GM18907 (cell line): ENCODE measurements around the gene PDE6D.

Source experiments
- ATAC-seq: cut with Tn5 transposase; IDR thresholded peaks from one replicate; pipeline ENCODE4 v1.9.1; 2021; ENCODE audit warnings: mild to moderate bottlenecking, moderate library complexity; ENCODE audit not compliant: unreplicated experiment

Gene PDE6D

DNA sequence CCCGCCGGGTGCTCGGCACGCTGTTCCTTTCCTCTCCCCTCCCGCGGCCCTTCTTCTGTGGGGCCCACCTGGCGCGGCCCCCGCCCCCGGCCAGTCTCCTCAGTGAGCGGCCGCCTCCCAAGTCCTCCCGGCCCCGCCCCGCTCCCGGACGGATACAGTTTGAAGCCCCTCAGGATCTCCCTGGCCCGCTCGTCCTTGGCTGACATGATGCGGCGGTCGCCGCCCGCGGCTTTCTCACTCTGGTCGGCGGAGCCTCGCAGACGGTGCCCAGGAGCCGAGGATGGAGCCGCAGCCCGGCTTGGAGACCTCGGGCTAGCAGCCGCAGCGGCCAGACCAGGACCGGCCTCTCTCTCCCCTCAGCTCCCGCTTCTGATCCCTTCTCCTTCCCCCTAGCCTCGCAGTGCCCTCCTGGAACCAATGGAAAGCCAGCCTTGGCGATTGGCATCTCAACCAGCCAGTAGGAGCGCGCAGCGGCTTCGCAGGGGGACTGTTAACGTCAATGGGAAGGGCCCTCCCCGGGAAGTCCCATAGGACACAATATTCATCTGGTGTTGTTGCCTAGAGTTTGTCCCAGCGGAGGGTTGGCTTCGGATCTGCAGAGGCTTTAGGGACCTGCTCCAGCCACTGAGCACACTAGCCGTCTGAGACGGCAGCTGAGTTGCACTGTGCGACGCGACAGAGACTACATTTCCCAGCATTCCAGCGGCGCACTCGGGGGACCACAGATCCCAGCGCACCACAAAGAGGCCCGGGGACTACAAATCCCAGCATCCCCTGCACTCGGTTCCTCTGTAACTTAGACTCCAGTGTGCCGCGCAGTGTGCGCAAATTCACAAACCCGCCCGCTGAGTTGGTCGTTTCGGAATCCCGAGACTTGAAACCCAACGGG, at the start of gene PDE6D:
Gene PDE6D (minus strand): TSS at position 374 of the 889 bp plus-strand sequence. CDS start 168 bp downstream, at position 206.
- ATAC-seq: peak; percentile 92

DNA sequence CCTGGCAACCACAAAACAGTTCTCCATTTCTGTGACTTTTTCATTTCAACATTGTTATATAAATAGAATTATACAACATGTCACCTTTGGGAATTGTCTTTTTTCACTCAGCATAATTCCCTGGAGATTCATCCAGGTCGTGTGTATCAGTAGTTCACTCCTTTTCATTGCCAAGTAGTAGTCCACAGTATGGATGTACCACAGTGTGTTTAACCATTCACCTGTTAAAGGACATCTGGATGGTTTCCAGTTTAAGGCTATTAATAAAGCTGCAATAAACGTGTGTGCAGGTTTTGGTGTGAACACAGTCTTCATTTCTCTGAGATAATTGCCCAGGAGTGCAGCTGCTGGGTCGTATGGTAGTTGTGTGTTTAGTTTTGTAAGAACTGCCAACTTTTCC, 40.8 kb upstream of the PDE6D start:
- no peak for ATAC-seq

DNA sequence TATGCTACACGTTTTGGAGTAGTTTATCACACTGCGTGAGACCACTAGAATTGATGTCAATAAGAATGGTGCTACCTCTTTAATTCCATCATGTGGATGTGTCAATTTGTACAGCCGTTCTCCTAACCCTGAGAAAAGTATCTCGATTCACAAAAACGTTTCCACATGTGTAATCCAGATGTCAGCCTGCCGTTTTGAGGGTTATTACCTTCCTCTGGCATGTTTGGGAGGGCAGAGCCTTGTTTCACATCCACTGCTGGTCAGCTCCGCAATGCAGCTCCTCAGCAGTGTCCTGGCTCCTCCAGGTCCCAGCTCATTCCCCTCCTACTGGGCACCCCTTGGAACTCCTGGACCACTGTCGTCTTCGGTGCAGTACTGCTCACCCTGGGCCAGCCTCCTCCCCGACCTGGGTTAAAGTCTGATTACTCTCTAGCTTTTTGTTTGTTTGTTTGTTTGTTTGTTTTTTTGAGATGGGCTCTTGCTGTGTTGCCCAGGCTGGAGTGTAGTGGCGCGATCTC, 39.8 kb upstream of the PDE6D start:
- ATAC-seq: no peak

DNA sequence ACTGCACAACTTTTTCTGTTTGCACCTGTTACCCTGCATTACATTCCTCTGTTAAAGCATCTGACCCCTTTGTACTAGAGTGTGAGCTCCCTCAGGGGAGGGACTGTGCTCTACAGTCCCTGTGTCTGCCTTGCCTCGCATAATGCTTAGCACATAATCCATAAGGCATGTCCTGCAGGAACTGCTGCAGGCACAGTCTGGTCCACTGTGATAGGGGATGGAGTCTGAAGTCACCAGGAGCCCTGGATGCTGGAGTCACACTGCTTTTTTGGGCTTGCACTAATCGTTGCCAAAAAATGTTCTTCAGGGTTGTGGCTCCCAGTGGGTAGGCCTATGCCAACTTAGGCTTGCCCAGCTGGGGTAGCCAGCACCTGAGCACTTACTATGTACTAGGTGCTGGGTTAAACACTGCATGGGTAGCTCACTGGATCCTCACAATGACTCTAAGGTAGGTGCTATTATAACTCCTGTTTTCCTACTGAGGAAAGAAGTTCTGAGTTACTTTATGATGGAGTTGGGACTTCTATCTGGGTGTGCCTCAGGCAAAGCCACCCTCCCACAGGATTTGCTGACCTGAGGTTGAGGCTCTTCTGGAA, 38.5 kb upstream of the PDE6D start:
- no peak for ATAC-seq

DNA sequence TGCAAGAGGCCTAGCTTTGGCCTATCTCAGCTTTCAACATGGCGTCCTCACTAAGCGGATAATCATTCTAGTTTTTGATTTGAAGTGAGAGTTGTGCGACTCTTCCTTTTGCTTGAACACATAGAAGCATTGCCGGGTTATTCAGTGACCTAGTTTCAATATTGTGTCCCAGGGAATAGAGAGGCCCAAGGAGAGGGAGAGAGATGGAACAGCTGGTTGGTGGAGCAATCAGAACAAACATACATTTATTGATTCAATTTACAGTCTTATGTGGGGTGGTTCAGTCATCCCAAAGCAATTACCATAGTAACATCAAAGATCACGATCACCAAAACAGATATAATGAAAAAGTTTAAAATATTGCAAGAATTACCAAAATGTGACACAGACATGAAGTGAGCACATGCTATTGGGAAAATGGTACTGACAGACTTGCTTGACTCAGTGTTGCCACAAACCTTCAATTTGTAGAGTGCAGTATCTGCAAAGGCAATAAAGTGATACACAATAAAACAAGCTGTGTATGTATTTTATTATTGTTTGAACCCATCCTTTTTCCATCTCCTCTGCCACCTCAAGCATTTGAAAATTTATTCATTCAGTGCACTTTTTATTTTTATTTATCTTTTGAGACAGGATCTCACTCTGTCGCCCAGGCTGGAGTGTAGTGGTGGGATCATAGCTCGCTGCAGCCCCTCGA, 35.4 kb upstream of the PDE6D start:
- no peak for ATAC-seq

GRCh38 chr2:231810905-231811304, 29.8 kb upstream of the PDE6D start:
- no peak for ATAC-seq

DNA sequence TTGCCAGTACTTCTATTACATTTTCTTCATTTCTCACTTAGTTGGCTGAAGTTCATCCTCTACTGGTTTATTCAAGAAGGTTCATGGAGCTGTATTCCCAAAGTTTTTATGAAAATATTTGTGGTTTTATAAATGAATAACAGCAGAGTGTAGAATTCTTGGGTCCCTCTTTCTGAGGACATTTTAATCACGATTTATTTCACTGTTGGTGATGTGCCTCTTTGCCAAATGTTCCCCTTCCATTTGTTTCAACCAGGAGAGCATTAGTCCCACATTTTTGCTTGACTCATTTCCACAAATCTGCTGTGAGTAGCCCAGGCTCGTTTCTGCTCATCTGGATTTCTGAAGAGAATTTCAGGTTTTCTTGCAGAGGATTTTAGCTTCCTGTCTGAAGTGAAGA, 25.9 kb upstream of the PDE6D start:
- no peak for ATAC-seq

GRCh38 chr2:231803501-231804138, 22.5 kb upstream of the PDE6D start:
- ATAC-seq: no peak

DNA sequence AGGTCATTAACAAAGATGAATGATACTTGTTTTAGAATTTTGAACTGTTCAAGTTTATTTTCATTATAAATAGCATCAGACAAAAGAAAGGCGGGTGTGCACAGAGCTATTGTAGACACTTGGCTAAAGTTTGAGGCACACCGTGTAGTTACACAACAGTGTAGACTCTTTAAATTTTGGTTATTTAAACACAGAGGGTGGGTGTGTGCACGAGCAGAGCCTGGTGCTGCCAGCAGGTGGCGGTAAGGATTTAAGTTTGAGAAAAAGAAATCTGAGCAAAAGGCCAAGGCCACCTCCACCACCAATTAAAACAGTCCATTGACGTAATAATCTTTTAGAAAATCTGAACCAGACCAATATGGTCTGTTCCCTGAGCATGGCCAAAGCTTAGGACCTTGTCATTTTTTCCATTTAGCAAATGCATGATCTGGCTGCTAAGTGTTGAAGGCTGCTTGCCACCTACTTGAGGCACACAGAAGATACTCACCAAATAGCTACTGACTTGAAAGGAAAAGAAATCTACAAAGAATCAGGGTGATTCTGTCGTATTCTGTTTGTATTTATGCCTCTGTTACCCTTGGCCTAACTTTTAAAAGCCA, 19.5 kb upstream of the PDE6D start:
- ATAC-seq: no peak

DNA sequence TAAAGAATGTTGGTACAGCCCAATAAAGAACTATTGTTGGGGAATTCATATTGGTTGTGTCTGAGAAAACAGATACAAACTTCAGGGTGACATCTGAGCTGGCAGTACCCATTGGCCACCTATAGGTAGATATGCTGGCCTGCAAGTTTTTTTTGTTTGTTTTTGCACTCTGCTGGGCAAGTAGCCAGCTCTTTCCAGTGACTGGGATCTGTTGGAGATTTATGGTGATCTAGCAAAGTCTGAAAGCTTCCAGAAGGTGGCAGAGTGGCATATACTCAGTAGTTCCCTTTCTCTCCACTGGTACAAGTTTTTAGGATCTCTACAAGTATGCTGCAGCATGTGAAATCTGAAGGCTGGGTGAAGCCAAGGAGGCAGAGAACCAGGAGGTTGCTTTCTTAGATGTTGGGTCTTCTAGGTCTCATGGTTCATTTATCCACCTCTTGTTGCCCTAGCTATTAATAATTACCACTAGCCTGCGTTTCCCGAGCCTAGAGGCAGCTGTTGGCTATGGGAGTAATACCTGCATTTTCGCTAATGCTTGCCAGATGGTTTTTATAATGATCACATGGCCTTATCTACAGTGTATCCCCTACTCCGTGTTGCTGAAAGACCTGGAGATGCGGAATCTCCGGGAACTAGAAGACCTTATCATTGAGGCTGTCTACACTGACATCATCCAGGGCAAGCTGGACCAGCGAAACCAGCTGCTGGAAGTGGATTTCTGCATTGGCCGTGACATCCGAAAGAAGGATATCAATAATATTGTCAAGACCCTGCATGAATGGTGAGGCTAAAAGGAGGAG, 14.6 kb upstream of the PDE6D start:
- ATAC-seq: no peak

DNA sequence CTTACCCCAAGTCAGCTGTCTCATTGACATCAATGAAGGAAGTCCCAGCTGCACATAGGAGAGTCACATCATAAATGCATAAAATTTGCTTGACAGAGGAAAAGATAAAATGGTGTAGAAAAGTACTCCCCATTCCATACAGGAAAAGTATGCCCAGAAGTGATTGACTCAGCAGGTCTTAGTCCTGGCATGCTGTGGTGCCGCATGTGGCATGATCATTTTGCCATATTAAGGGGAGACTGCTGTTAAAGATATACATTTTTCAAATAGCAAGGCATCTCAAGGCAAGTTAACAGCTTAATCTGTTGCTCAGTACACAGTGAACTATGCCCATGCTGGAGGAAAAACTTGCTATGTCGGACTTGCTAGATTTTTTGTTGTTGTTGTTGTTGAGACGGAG, 13.3 kb upstream of the PDE6D start:
- no peak for ATAC-seq

GRCh38 chr2:231791107-231791506, 10.0 kb upstream of the PDE6D start:
- ATAC-seq: no peak

- no peak for ATAC-seq
Measured at GRCh38 chr2:231786917-231787292, 5.8 kb upstream of the PDE6D start.

- peak; percentile 69 for ATAC-seq
Measured at GRCh38 chr2:231786177-231786916, 5.3 kb upstream of the PDE6D start, which contains the start of gene COPS7B. TSS of gene COPS7B (plus strand) at chr2:231786445. CDS start at chr2:231788571, 2,126 bp downstream.

GRCh38 chr2:231785822-231786176, 4.7 kb upstream of the PDE6D start:
- ATAC-seq: no peak

DNA sequence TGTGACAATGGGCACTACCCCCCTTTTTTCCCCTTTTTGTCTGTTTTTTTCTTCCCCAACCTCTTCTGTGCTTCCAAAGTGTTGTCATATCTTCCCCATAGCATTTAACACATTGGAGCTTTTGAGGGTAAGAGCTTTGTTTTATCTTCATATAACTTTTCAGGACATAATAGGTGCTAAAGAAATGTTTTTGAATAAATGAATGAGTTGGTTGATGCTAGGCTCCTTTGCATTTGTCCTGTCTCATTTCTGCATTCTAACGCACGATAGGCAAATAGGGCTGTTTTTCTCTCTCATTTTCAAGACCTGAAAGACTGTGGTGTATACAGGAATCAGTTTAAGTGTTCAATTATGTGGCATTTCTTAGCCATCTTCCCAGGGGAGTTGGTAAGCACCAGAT, 4.3 kb upstream of the PDE6D start:
- ATAC-seq: no peak

GRCh38 chr2:231781798-231782726, 980 bp upstream of the PDE6D start:
- no peak for ATAC-seq
